Bronchial epithelial cell (primary cell): Measurements from ENCODE around the gene ZBTB38. TPM values are rescaled to one million over a fixed set of nuclear protein-coding genes. Genes with fewer than 3 reads are reported as not detected.
A peak's percentile ranks its signal among the peaks of the same experiment; 100 is the strongest.

Experiments
- DNase-seq: peaks from one replicate; pipeline ENCODE4 v3.0.0-alpha.2; 2010; ENCODE audit warnings: low read depth
- FAIRE-seq: peaks from 2 replicates; lab custom pipeline; 2011; peaks lifted over from hg19 to GRCh38; lab: Jason Lieb, UNC
- H3K27me3 ChIP-seq: 2 replicates; pipeline ENCODE4 v1.5.1; 2011; ENCODE audit warnings: low read length; ENCODE audit not compliant: control insufficient read depth, insufficient read depth
- H3K36me3 ChIP-seq: 2 replicates; pipeline ENCODE4 v1.5.1; 2011; ENCODE audit warnings: low read length; ENCODE audit not compliant: control insufficient read depth, insufficient read depth
- H3K4me3 ChIP-seq: 2 replicates; pipeline ENCODE4 v1.5.1; 2011; ENCODE audit warnings: mild to moderate bottlenecking, low read depth, low read length, control low read depth
- total RNA-seq: library from RNA; depleted of rRNA; stranded (reverse); fragments of >200 nt; gene quantifications from 2 replicates; pipeline ENCODE4 v1.2.1, GENCODE V29; 2014
- TF ChIP-seq, protein P1 (sequence below): IDR thresholded peaks from 2 replicates; pipeline ENCODE4 v1.5.1; 2011; ENCODE audit warnings: mild to moderate bottlenecking, moderate library complexity, low read length, control low read depth, inconsistent platforms; ENCODE audit not compliant: insufficient read depth, severe bottlenecking

ZBTB38 gene
- total RNA-seq, 1 donor from 2014 or later, result 59.0 TPM

DNA sequence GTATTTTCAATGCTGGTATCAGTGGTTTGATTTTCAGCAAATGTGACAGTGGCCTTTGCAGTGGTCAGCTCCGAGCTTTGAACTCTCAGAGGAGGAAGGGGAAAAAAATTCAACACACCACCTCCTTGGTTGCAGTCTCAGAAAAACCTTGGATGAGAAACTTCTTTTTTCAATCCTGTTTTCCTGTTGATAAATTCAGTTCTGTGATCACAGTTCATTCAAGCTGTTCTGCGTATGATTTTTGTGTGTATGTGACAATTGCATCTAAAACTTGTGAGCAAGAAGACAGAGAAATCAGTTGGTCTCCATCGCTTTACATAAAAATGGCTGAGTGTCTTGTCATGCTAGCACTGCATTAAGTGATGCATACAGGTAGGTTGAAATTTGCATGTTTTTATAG is 19.2 kb downstream of the ZBTB38 start:
- no peak overlapping the region for H3K4me3 ChIP-seq
- no peak for FAIRE-seq

DNA sequence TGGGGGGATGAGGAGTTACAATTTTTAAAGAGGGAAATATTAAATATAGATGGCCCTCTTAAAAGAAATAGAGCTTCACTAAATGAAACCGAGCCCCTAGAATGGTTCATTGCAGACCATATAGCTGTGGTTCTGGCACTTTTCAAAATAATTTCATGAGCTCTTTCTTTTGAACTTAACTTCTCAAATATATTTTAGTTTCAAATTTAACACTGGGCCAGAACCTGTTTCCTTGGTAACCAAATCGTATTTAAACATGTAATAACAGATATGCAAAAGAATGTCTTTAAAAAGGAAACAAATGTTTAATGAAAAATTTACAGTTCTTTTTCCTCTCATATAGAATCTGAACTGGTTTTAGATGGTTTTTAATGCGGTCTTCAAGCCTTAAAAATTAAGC is 20.1 kb downstream of the ZBTB38 start:
- Histone ChIP-seq H3K4me3 (no peak overlapping the region), H3K36me3 (peaks cover 2% of the 10 kb centered on the region), H3K27me3 (no peaks in the 10 kb centered on the region)
- TF ChIP-seq, protein P1, sequence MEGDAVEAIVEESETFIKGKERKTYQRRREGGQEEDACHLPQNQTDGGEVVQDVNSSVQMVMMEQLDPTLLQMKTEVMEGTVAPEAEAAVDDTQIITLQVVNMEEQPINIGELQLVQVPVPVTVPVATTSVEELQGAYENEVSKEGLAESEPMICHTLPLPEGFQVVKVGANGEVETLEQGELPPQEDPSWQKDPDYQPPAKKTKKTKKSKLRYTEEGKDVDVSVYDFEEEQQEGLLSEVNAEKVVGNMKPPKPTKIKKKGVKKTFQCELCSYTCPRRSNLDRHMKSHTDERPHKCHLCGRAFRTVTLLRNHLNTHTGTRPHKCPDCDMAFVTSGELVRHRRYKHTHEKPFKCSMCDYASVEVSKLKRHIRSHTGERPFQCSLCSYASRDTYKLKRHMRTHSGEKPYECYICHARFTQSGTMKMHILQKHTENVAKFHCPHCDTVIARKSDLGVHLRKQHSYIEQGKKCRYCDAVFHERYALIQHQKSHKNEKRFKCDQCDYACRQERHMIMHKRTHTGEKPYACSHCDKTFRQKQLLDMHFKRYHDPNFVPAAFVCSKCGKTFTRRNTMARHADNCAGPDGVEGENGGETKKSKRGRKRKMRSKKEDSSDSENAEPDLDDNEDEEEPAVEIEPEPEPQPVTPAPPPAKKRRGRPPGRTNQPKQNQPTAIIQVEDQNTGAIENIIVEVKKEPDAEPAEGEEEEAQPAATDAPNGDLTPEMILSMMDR, result no peak
- no peak for FAIRE-seq
- DNase-seq, result no peak

More for the DNA sequence above, 19.2 kb downstream of the ZBTB38 start:
- Histone ChIP-seq H3K36me3 (peaks cover 2% of the 10 kb centered on the region), H3K27me3 (no peaks in the 10 kb centered on the region)
- no peak for DNase-seq
- TF ChIP-seq, protein P1, result no peak

DNA sequence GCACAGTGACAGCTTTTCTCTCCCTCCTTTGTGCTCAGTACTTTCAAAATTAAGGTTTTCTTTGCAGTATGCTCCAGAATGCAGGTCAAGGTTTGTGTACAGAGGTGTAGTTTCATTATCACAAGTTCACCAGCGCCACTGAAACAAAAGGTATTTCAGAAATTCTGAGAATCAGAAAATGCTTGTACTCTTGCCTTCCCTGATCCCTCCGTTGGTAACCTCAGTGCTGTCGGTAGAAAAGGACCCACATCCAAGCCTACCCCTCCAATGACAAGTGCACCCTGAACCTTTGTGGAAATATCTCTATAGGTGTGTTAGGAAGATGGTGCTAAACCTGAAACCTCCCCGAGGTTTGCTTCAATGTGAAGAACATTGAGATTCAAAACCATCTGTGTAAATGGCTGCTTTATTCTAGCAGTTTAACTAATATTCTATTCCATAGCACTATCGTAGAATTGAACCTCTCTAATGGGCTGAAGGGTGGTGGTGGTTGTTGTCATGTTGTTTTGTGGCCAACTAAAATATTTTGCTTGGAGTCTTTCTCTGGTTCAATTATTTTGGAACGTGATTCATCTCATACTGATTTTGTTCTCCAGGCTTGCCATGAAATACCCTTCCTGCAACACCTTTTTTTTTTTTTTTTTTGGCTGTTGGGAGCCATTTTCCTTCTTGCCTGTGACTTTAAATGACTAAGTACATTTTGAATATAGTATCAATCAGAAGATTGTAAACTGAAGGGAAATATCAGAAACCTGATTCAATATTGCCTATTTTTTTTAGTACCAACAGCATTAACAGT is 20.7 kb downstream of the ZBTB38 start:
- no peak for DNase-seq
- Histone ChIP-seq H3K36me3 (peaks cover 2% of the 10 kb centered on the region), H3K27me3 (no peaks in the 10 kb centered on the region), H3K4me3 (peak overlapping the region; percentile 6)
- TF ChIP-seq, protein P1, result no peak
- FAIRE-seq, result no peak

DNA sequence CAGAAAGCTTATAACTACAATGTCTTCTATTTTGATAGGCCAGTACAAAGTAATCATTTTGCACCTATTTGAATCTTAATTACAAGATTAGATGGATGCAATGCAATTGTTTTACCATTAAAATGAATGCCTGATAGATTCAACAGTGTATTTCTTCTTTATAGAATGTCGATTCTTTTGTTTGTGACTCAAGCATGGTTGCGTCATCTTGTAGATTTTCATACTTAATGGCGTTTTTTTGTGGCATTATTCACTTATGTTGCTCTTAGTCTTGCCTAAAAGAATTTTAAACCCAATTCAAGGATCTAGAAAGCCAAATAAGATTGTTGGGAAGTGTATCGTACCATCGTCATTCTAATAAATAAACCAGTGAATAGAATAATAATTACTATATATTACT is 21.4 kb downstream of the ZBTB38 start:
- FAIRE-seq (no peak), DNase-seq (peak; percentile 59)
- Histone ChIP-seq H3K36me3 (peaks cover 2% of the 10 kb centered on the region), H3K27me3 (no peaks in the 10 kb centered on the region), H3K4me3 (no peak overlapping the region)
- TF ChIP-seq, protein P1, result no peak

DNA sequence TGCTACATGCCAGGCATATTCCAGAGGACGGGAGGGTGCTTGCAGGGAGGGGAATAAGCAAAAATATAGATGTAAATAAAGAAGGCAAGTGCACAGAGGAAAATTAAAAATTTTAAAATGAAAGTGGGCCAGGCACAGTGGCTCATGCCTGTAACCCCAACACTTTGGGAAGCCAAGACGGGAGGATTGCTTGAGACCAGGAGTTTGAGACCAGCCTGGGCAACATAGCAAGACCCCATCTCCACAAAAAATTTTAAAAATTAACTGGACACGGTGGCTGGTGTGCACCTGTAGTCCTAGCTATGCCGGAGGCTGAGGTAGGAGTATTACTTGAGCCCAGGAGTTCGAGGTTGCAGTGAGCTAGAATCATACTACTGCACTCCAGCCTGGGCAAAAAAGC is 22.4 kb downstream of the ZBTB38 start:
- H3K4me3 ChIP-seq, result no peak overlapping the region
- peaks cover 2% of the 10 kb centered on the region for H3K36me3 ChIP-seq
- FAIRE-seq, result no peak
- TF ChIP-seq, protein P1, result no peak
- no peak for DNase-seq
- no peaks in the 10 kb centered on the region for H3K27me3 ChIP-seq
